ENCODE results near the gene VSTM2B.
A peak's percentile ranks its signal among the peaks of the same experiment; 100 is the strongest.
"Not testable (repeated sequence)": the region's sequence is repeated elsewhere in the genome, so short reads cannot be mapped to it uniquely, and the experiment has no call there.

VSTM2B gene

DNA sequence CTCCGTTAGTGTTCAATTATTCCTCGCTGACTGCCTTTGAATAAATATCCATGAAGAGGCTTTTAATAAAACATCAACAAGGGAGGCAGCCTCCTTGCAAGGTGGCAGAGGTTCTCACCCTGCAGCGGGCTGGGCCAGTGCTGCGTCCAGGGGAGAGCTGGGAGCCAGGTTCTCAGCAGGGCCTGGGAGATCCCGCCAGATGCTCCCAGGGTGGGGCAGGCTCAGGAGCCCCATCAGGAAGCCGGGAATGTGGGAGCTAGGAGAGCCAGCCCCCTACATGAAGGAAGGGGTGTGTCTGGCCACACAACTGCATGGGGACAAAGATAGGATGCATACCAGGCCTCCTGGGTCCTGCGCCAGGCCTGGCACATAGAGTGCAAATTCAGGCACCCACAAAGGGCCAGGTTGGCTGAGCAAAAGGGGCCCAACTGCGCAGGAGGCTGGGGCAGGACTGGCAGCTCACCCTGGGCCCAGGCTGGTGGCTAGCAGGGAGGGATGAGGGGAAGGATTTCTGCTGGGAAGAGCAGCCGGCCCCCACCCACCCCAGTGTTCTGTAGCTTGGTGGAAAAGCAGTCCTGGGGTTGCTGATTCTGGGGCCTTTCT lies 22.8 kb downstream of the VSTM2B start:
- DNase-seq, result peak; percentile 29

DNA sequence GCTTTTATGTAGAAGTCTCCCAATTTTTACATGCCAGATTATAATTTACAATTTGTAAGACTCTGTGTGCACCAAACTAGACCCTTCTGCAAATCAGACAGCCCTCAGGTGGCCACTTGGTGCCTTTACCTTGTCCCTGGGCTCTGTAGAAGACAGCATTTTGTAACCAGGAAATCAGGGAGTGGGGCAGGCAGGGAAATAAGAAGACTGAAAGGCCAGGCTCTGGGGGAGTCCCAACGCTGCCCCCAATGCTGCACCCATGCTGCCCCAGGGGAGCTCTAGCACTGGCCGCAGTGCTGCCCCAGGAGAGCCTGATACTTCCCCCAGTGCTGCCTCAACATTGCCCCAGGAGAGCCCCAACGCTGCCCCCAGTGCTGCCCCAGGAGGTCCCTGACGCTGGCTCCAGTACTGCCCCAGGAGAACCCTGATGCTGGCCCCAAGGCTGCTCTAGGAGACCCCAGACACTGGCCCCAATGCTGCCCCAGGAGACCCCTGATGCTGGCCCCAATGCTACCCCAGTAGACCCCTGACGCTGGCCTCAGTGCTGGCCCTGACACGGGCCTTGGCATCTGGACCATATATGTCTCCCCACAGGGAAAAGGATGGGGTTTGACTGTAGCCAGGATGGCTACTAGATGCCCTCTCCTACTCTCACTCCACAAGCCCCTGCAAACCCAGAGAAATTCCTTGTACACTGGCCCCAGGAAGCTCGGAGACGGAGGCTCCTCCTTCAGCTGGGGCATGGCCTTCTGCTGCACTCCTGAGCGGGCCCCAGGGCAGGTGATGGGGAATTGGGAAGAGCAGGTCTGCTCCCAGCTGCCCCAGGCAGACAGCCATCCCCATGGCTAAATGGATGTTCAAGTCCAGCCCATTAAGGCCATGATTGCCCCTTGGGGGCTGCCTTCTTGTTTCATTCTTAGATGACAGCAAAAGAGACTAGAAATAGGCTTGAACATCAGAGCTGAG lies 23.6 kb downstream of the VSTM2B start:
- DNase-seq, result peak; percentile 45

DNA sequence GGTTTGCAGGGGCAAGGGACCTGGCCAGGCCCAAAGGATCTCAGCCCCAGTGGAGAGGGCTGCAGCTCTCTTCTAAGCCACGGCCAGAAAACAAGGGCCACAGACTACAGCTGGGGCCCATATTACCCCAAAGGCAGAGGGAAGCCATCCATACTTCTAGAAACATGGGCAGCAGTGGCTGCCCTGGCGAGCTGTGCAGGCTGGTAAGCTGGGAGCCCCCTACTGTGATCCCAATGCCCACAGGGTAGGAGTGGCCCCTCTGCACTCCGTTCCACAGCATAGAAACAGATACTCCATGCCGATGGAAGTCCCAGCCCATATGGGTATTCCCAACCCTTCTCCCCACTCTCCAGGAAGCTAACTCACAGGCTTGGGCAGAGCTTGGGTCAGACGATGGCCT lies 25.1 kb downstream of the VSTM2B start:
- DNase-seq, result peak; percentile 23

DNA sequence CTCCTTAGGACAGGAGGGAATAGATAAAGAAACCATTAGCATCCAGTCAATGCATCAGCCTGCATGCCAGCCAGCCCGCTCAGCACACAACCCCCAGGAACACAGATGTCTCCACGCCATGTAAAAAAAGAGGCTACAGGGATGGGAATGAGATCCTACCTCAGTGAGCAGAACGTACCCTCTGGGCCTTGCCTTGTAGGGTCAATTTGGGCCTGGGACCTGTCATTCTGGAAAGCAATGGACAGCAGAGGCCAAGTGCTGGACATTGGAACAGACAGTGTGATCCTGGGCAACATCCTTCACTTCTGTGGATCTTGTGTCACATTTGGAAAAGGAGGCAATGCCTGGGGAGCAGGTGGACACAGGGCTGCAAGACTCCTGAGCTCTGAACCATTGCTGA lies 26.0 kb downstream of the VSTM2B start:
- DNase-seq, result peak; percentile 28

DNA sequence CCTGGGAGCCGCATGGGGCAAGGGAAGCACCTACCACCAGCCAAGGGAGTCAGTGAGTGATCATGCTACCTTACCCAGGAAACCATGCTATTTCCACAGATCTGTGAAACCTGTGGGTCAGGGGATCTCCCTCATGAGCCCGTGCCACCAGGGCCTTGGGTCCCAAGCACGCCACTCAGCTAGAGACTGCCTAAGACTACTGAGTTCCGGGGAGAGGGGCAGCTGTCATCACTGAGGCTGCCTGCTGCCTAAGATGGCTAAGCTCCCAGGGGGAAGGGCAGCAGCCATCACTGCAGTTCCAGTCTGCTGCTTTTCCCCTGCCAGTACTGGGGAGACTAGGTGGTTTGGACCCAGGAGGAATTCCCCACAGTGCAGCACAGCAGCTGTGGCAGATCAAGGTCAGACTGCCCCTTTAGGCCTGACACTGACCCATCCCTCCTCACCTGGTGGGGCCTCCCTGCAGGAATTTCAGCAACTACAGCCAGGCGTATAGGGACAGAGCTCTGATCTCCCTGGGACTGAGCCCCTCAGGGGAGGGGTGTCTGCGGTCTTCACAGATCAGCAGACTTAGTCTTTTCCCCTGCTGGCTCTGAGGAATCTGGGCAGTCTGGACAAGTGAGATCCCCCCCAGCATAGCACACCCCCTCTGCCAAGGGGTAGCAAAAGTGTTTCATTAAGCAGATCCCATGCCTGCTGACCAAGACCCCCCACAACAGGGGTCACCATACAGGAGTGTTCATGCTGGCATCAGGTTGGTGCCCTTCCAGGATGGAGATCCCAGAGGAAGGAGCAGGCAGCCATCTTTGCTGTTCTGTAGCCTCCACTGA lies 26.9 kb downstream of the VSTM2B start:
- peak; percentile 32 for DNase-seq

DNA sequence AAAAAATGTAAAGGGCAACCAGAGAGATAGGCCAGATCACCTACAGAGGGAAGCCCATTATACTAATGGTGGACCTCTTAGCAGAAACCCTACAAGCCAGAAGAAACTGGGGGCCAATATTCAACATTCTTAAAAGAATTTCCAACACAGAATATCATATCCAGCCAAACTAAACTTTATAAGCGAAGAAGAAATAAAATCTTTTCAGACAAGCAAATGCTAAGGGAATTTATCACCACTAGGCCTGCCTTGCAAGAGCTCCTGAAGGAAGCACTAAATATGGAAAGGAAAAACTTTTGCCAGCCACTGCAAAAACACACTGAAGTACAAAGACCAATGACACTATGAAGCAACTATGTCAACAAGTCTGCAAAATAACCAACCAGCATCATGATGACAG lies 28.4 kb downstream of the VSTM2B start:
- DNase-seq, result no peak

DNA sequence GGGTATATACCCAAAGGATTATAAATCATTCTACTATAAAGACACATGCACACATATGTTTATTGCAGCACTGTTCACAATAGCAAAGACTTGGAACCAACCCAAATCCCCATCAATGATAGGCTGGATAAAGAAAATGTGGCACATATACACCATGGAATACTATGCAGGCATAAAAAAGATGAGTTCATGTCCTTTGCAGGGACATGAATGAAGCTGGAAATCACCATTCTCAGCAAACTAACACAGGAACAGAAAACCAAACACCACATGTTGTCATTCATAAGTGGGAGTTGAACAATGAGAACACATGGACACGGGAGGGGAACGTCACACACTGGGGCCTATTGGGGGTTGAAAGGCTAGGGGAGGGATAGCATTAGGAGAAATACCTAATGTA lies 33.3 kb downstream of the VSTM2B start:
- DNase-seq, result not testable (repeated sequence)

DNA sequence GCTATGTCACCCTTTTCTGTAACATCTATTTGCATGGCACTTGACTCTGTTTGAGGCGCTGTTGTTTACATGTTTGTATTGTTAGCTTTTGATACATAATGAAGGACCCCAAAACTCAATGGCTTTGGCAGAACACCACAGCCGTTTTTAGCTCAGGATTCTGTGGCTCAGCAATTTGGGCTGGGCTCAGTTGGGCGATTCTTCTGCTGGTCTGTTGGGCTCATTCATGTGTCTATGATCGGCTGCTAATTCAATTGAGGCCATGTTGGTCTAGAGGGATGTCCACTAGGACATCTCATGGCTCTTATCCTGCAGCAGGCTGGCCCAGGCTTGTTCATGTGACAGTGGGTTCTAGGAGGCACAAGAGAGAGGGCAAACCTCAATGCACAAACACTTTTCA lies 33.9 kb downstream of the VSTM2B start:
- peak; percentile 7 for DNase-seq

DNA sequence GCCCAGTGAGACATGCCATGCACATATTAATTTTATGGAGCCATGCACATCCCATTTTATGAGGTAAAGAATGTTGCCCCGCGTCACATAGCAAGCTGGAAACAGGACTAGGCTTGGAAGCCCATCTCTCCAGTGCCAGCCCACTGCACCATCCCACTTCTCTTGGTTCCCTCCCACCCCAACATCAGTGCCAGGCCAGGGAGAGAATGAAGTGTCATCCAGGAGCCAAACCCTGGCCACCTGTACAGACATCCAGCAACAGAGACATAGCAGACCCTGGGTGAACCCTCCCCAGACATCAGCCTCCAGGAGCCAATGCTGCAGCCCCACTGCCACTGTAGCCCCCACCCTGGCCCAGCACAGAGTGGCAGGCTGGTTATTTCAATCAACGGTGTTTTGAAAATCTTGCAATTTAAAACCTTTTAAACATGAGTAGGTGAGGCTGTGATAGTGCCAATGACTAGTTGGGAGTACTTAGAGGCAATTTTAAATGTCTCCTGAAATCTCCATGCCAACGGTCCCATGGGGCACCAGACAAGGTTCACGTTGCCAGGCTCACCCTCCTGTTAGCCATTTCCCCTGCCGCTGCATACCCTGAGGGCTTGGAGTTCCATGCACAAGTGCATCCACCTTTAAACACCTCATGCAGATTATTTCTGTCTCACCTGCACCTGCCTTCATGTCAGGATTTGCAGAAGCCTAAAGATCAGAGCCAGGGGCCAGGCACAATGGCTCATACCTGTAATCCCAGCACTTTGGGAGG lies 34.7 kb downstream of the VSTM2B start:
- DNase-seq, result peak; percentile 27

DNA sequence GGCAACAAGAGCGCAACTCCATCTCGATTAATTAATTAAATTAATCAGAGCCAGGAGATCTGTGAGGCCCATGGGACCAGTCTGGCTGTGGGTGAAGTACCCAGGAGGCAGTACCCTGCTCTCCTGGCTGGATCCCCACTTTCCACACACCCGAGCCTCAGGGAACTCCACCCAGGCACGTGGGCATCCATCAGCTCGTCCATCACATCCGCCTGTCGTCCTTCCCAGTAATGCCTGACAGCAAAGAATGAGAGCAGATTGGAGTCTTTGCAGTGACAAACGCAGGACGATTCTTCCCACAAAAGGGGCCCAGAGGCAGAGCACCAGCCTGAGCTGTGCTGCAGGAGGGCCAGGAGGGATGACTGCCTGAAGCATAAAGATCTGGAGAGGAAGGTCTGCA lies 35.8 kb downstream of the VSTM2B start:
- DNase-seq, result no peak

DNA sequence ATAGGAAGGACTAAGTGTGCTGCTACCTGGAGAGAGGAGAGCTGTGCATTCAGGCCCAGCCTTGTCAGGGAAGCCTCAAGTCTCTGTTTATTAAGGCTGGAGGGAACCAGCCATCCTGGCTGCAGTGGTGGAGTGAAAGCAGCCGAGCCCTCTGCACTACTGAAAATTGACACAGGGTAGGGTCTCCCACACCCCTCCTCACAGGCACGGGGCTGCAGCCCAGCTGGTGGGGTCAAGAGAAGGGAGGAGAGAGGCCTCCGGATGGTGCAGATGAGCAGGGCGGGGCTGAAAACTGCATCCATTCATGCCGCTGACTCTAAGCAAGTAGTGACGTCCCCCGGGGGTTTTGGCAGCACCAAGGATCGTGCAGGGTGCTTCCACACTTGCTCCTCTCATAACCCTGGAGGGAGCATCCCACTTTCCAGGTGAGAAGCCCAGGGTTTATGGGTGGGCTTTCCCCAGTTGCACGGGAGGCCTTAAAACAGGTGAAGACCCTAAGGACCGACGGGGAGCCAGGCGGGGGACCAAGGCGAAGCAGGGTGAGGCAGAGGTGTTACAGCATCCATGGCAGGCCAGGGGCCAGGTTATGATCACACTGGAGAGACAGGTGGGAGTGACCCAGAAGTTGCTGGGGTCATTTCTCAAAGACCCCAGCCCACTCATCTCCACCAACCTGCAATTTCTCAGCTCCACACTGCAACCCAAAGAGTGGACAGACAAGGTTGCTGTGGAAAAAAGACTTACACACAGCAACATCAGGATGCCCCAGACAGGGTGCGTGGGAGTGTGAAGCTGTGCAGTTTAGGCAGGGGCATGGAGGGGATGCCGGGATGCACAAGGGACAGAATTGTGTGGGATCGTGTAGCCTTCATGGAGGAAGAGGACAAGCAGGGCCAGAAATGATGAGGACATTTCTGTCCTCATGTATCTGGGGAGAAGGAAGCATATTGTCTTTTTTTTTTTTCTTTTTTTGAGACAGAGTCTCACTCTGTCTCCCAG lies 36.8 kb downstream of the VSTM2B start:
- peak; percentile 45 for DNase-seq

DNA sequence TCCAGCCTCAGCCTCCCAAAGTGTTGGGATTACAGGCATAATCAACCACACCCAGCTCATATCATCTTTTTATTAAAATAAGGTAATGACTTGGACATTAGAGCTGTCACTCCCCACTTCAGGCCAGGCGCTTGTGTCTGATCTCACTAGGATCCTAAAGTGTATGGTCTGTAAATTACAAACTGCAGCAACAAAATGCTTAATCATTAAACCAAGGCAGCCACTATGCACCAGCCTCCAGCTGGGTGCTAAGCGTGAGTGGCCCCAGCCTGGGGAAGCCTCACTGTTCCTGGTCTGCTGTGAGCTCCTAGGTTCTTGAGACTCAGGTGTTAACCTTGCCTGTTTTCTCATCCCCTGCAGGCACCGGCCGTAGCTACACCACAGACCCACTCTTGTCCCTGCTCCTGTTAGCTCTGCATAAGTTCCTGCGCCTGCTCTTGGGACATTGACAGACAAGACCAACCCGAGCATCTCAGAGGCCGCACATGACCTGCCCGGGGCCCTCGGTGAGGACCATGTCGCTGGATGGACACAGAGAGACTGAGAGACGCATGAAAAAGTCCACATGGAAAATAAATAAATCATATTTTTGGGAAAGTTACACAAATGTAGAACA lies 37.8 kb downstream of the VSTM2B start:
- peak; percentile 49 for DNase-seq

DNA sequence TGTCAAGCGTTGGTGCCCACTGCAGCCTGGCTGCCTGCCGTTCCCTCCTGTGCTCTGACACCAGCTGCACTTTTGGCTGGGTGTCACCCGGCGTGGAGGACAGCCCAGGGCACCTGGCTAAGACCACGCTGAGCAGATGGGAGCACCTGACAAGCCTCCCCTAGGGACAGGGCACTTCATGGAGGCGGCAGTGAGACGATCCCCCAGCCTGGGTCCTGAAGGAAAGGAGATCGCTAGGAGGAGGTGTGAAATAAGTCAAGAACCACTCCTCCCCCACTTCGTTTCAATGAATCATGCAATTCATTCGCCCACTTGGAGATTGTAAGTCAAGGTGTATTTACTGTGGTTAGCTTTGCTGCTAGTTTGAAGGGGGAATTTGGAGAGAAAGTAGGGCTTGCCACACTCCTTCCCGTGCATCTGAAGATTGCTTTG lies 38.8 kb downstream of the VSTM2B start:
- DNase-seq, result peak; percentile 42

DNA sequence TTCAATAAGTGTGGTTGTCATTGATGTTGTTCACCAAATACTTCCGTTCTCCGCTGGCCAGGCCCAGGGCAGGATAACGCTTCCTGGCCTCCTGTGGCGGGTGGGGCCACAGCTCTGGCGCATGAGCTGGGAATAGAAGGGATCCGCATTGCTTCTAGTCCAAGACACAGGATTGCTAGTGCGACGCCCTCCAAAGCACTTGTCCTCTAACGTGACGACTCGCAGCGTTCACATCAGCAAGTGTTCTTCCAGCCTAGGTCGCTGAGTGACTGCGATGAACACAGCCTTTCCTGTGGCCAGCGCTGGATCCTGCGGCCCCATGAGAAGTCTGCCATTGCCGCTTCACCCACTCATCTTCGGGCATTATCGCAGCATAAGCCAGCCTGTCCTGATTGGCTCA lies 39.4 kb downstream of the VSTM2B start:
- peak; percentile 37 for DNase-seq

DNA sequence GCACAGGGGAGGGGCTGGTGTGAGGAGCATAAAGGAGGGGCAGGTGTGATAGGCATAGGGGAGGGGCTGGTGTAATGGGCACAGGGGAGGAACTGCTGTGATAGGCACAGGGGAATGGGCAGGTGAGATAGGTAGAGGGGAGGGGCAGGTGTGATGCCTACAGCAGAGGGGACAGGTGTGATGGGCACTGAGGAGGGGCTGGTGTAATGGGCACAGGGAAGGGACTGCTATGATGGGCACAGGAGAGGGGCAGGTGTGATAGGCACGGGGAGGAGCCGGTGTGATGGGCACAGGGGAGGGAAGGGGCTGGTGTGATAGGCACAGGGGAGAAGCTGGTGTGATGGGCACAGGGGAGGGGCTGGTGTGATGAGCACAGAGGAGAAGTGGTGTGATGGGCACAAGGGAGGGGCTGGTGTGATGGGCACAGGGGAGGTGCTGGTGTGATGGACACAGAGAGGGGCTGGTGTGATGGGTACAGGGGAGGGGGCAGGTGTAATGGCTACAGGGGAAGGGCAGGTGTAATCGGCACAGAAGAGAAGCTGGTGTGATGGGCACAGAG lies 40.8 kb downstream of the VSTM2B start:
- DNase-seq, result peak; percentile 30

DNA sequence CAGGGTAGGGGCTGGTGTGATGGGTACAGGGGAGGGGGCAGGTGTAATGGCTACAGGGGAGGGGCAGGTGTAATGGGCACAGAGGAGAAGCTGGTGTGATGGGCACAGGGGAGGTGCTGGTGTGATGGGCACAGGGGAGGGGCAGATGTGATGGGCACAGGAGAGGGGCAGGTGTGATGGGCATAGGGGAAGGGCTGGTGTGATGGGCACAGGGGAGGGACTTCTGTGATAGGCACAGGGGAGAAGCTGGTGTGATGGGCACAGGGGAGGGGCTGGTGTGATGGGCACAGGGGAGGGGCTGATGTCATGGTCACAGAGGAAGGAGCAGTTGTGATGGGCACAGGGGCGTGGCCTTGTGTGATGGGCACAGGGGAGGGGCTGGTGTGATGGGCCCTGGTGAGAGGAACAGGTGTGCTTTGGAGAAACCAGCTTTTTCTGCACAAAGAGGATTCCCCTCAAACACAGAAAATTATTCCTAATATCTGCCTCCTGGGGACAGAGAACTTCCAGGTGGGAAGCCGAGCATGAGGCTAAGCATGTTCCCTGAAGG lies 41.6 kb downstream of the VSTM2B start:
- no peak for DNase-seq

DNA sequence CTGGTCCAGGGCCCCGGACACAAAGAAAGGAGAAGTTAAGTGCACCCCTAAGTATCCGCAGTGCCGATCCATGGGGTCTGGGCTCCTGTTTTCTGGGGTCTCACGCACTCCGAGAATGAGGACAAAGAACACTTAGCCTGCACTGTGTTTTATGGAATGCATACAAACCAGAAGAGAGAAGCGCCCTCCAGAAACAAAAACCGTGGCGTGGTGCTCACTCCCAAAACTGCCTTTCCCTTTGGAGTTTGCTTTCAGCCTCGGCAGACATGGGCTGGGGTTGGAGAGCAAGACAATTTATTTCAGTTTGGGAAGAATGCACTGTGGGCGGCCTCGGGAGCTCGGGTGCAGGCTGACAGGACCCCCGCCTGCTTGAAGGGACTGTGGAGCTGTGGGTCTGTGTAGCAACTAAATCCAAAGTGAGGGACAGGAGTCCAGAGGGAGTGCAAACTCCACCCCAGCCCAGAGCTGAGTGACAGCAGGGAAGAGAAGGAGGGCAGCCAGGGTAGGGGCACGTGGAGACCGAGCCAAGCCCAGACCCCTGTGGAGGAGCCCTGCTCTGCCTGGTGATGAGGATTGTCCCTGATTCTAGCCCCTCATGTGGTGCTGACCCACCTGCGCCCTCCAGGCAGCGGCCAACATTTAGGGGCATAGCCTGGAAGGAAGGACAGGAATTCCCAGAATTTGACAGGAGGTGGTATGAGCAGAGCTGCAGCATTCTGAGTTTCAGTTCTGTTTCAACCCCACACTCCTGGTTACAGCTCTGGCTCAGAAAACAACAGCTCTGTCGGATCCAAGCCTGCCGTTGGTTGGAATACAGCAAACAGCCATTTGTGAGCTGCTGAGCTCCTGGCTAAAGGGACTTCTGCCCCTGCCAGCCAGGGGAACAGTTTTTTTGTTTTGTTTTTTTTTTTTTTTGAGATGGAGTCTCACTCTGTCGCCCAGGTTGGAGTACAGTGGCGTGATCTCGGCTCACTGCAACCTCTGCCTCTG lies 42.5 kb downstream of the VSTM2B start:
- DNase-seq, result peak; percentile 47

DNA sequence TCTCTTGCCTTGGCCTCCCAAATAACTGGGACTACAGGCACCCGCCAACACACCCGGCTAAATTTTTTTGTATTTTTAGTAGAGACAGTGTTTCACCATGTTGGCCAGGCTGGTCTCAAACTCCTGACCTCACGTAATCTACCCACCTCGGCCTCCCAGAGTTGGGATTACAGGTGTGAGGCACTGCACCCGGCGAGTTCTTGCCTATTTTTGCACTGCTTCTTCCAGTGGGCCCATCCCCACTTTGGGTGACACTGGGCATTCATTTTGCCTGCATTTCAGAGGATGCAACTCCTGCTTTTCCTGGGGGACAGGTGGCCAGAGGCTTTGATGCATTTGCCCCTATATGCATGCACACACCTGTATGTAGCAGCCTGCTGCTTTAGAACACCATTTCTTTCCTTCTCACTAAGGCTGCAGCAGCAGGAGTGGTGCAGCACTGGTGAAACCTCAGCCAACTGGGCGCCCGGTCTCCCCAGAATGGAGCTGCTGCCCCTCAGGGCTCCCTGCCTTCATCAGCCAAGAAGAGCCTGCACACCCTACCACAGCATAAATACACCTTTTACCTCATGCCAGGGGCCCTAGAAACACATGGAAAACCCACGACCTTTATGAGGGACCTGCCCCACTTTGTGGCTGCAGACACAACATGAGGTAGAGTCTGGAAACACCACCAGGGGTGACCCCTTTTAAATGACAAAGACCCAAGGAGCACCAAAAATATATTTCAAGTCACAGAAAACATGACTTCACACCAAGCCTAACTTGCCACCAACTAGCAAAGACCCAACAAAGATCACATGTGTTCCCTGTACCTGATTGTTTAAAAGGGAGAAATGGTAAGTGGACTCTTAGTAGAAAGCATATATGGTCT lies 43.5 kb downstream of the VSTM2B start:
- peak; percentile 32 for DNase-seq
